Measurements from ENCODE around the gene CMTM1. TPM values are rescaled to one million over a fixed set of nuclear protein-coding genes. Genes with fewer than 3 reads are reported as not detected.

The CMTM1 gene
- total and polyA plus RNA-seq, 4 donors: 0.41 to 7.5 (median 2.9) TPM

GRCh38 chr16:66590322-66590721 lies 24.1 kb downstream of the CMTM1 start:
- no peak for DNase-seq
- no peaks in the 10 kb centered on the region for H3K36me3 ChIP-seq (ENCODE audit: control insufficient read depth in 4 of 4, insufficient read depth in 4 of 4, low read length in 4 of 4)
- H3K27ac ChIP-seq (ENCODE audit: low read depth in 1 of 2, low read length in 1 of 2): no peak overlapping the region
- H3K9ac ChIP-seq (ENCODE audit: insufficient read depth in 1 of 2, low read length in 2 of 2): no peak overlapping the region
- no peak for TF ChIP-seq CTCF (IDR thresholded peaks at IDR 0.05; ENCODE audit: control extremely low read depth, extremely low read depth)
- no peaks in the 10 kb centered on the region for H3K27me3 ChIP-seq (ENCODE audit: control insufficient read depth in 3 of 3, insufficient read depth in 3 of 3, low read length in 2 of 3)
- peaks cover 0 to 2% (median 0%) of the 10 kb centered on the region in 4 donors for H3K9me3 ChIP-seq (ENCODE audit: control insufficient read depth in 4 of 4, insufficient read depth in 3 of 4, low read length in 3 of 4)
- 26 to 63% methylated on average over 8 of the region's 8 CpGs for WGBS, 2 donors
- no peak overlapping the region for H3K4me3 ChIP-seq
- peaks cover 0 to 9% (median 0%) of the 10 kb centered on the region in 5 donors for H3K4me1 ChIP-seq (ENCODE audit: control insufficient read depth in 5 of 5, insufficient read depth in 5 of 5, low read length in 5 of 5)
- no peak for ATAC-seq (ENCODE audit: insufficient read depth, low FRiP score)

- Histone ChIP-seq H3K4me1 (ENCODE audit: control insufficient read depth in 5 of 5, insufficient read depth in 5 of 5, low read length in 5 of 5) (peaks cover 0 to 7% (median 0%) of the 10 kb centered on the region in 5 donors), H3K27me3 (ENCODE audit: control insufficient read depth in 3 of 3, insufficient read depth in 3 of 3, low read length in 2 of 3) (no peaks in the 10 kb centered on the region), H3K9ac (ENCODE audit: insufficient read depth in 1 of 2, low read length in 2 of 2) (no peak overlapping the region), H3K9me3 (ENCODE audit: control insufficient read depth in 4 of 4, insufficient read depth in 3 of 4, low read length in 3 of 4) (peaks cover 0 to 2% (median 0%) of the 10 kb centered on the region in 4 donors), H3K4me3 (no peak overlapping the region), H3K36me3 (ENCODE audit: control insufficient read depth in 4 of 4, insufficient read depth in 4 of 4, low read length in 4 of 4) (no peaks in the 10 kb centered on the region), H3K27ac (ENCODE audit: low read depth in 1 of 2, low read length in 1 of 2) (no peak overlapping the region)
- ATAC-seq (ENCODE audit: insufficient read depth, low FRiP score) (no peak), DNase-seq (no peak)
- TF ChIP-seq CTCF (IDR thresholded peaks at IDR 0.05; ENCODE audit: control extremely low read depth, extremely low read depth): no peak
- WGBS, 2 donors: 95 to 97% methylated on average over 4 of the region's 4 CpGs
These were observed 24.8 kb downstream of the CMTM1 start for GRCh38 chr16:66591018-66591417.

- no peak for TF ChIP-seq CTCF (IDR thresholded peaks at IDR 0.05; ENCODE audit: control extremely low read depth, extremely low read depth)
- Histone ChIP-seq H3K4me3 (no peak overlapping the region), H3K4me1 (ENCODE audit: control insufficient read depth in 5 of 5, insufficient read depth in 5 of 5, low read length in 5 of 5) (peaks cover 0 to 4% (median 0%) of the 10 kb centered on the region in 5 donors), H3K9ac (ENCODE audit: insufficient read depth in 1 of 2, low read length in 2 of 2) (no peak overlapping the region), H3K27me3 (ENCODE audit: control insufficient read depth in 3 of 3, insufficient read depth in 3 of 3, low read length in 2 of 3) (no peaks in the 10 kb centered on the region), H3K9me3 (ENCODE audit: control insufficient read depth in 4 of 4, insufficient read depth in 3 of 4, low read length in 3 of 4) (peaks cover 0 to 2% (median 0%) of the 10 kb centered on the region in 4 donors), H3K27ac (ENCODE audit: low read depth in 1 of 2, low read length in 1 of 2) (no peak overlapping the region), H3K36me3 (ENCODE audit: control insufficient read depth in 4 of 4, insufficient read depth in 4 of 4, low read length in 4 of 4) (no peaks in the 10 kb centered on the region)
- DNase-seq: no peak
- no peak for ATAC-seq (ENCODE audit: insufficient read depth, low FRiP score)
- WGBS, 2 donors: 93 to 100% methylated on average over 3 of the region's 3 CpGs
These were observed 26.0 kb downstream of the CMTM1 start for GRCh38 chr16:66592241-66592640.

- DNase-seq (no peak), ATAC-seq (ENCODE audit: insufficient read depth, low FRiP score) (no peak)
- no peak overlapping the region for H3K9ac ChIP-seq (ENCODE audit: insufficient read depth in 1 of 2, low read length in 2 of 2)
- H3K27me3 ChIP-seq (ENCODE audit: control insufficient read depth in 3 of 3, insufficient read depth in 3 of 3, low read length in 2 of 3): no peaks in the 10 kb centered on the region
- H3K36me3 ChIP-seq (ENCODE audit: control insufficient read depth in 4 of 4, insufficient read depth in 4 of 4, low read length in 4 of 4): no peaks in the 10 kb centered on the region
- H3K4me3 ChIP-seq: no peak overlapping the region
- H3K9me3 ChIP-seq (ENCODE audit: control insufficient read depth in 4 of 4, insufficient read depth in 3 of 4, low read length in 3 of 4): peaks cover 0 to 2% (median 0%) of the 10 kb centered on the region in 4 donors
- H3K27ac ChIP-seq (ENCODE audit: low read depth in 1 of 2, low read length in 1 of 2): no peak overlapping the region
- H3K4me1 ChIP-seq (ENCODE audit: control insufficient read depth in 5 of 5, insufficient read depth in 5 of 5, low read length in 5 of 5): peaks cover 0 to 4% (median 0%) of the 10 kb centered on the region in 5 donors
- TF ChIP-seq CTCF (IDR thresholded peaks at IDR 0.05; ENCODE audit: control extremely low read depth, extremely low read depth): no peak
- 95 to 96% methylated on average over 3 of the region's 3 CpGs for WGBS, 2 donors
These were observed 26.6 kb downstream of the CMTM1 start for GRCh38 chr16:66592814-66593213.

Data from lung (tissue), 12 donors.